ENCODE results near the gene NAP1L2. TPM values are rescaled to one million over a fixed set of nuclear protein-coding genes. Genes with fewer than 3 reads are reported as not detected.

The NAP1L2 gene, protein sequence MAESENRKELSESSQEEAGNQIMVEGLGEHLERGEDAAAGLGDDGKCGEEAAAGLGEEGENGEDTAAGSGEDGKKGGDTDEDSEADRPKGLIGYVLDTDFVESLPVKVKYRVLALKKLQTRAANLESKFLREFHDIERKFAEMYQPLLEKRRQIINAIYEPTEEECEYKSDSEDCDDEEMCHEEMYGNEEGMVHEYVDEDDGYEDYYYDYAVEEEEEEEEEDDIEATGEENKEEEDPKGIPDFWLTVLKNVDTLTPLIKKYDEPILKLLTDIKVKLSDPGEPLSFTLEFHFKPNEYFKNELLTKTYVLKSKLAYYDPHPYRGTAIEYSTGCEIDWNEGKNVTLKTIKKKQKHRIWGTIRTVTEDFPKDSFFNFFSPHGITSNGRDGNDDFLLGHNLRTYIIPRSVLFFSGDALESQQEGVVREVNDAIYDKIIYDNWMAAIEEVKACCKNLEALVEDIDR
- 10 to 100 TPM in 2 of 4 donors, 1 to 10 TPM in 2; 5.6 to 13.9 (median 9.9) TPM for total RNA-seq

DNA sequence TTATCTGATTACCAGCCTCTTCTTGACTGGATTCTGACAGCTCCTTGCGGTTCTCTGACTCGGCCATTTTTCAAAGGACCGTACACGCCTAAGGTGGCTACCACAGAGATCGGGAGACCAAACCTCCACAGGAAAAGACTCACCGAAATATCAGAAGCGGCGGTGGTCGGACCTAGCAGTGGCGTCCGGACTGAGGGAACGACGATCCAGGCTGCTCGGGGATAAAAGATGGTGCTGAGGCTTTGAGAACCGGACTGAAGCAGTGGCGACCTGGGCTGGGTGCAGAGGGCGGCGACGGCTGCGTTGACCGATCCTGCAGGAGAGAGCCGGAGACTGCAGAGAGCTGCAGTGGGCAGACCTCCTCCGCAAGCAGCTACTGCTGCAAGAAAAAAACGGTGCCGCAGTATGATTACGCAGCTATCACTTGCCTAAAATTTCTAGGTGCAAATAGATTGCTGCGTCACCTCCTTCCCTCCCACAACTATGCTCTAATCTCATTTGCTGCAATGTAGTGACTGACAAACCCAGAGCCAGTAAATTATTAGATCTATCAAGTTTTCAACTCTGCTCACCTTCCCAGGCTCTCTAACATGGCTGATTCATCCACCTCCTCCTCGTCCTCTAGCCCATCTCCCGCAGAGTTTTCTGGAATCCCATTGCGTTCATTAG is at the start of gene NAP1L2:
TSS of gene NAP1L2 (minus strand) at position 426 of the 669 bp plus-strand sequence. CDS start at position 67, 359 bp downstream.
- no peaks in the 10 kb centered on the region for H3K27me3 ChIP-seq
- H3K4me3 ChIP-seq (replicated peaks in 1 of 3), result peak within 1 kb of the TSS in 2 of 3 donors; percentile 45 to 69
- DNase-seq, result peak; percentile 57 to 62
- no peaks in the 10 kb centered on the region for H3K36me3 ChIP-seq
- H3K9me3 ChIP-seq, result no peaks in the 10 kb centered on the region
- intact Hi-C loops (cut with DNase I), result no loop called here
- no peak for TF ChIP-seq CTCF (IDR thresholded peaks at IDR 0.05)
- peak in 1 of 2 donors; percentile 81 for TF ChIP-seq POLR2A (IDR thresholded peaks at IDR 0.05)
- H3K4me1 ChIP-seq, result no peaks in the 10 kb centered on the region
- H3K27ac ChIP-seq, result peak within 1 kb of the TSS; percentile 58 to 79 (median 78)
- 1% methylated on average over 6 to 18 of the region's 30 CpGs for WGBS, 2 donors

- Histone ChIP-seq H3K4me3 (replicated peaks in 1 of 3) (no peak overlapping the region), H3K36me3 (no peaks in the 10 kb centered on the region), H3K4me1 (no peaks in the 10 kb centered on the region), H3K27ac (no peak overlapping the region), H3K9me3 (no peaks in the 10 kb centered on the region), H3K27me3 (no peaks in the 10 kb centered on the region)
- intact Hi-C loops (cut with DNase I), result no loop called here
- TF ChIP-seq CTCF (IDR thresholded peaks at IDR 0.05) (peak in 3 of 6 experiments; percentile 15 to 30 (median 29)), POLR2A (IDR thresholded peaks at IDR 0.05) (no peak)
- DNase-seq, result no peak
- WGBS, 2 donors, result 21 to 28% methylated on average over 2 of the region's 2 CpGs
These were observed 48.3 kb upstream of the NAP1L2 start for GRCh38 chrX:73262991-73263390.

GRCh38 chrX:73239242-73239641 is 24.6 kb upstream of the NAP1L2 start:
- WGBS, 2 donors, result 49 to 59% methylated on average over 2 to 5 of the region's 5 CpGs
- H3K36me3 ChIP-seq, result no peaks in the 10 kb centered on the region
- H3K27ac ChIP-seq, result no peak overlapping the region
- no peak for TF ChIP-seq POLR2A (IDR thresholded peaks at IDR 0.05)
- no peak for TF ChIP-seq CTCF (IDR thresholded peaks at IDR 0.05)
- no peak for DNase-seq
- no peaks in the 10 kb centered on the region for H3K27me3 ChIP-seq
- no peak overlapping the region for H3K4me3 ChIP-seq (replicated peaks in 1 of 3)
- peaks cover 0 to 5% of the 10 kb centered on the region in 2 donors for H3K4me1 ChIP-seq
- intact Hi-C loops (cut with DNase I), result no loop called here
- H3K9me3 ChIP-seq, result no peaks in the 10 kb centered on the region

GRCh38 chrX:73217621-73218020 is 3.0 kb upstream of the NAP1L2 start:
- DNase-seq, result no peak
- intact Hi-C loops (cut with DNase I), result no loop called here
- no peak overlapping the region for H3K27ac ChIP-seq
- peaks cover 2% of the 10 kb centered on the region for H3K9me3 ChIP-seq
- H3K27me3 ChIP-seq, result no peaks in the 10 kb centered on the region
- WGBS, 2 donors, result 70 to 84% methylated on average over 3 of the region's 3 CpGs
- no peaks in the 10 kb centered on the region for H3K4me1 ChIP-seq
- H3K4me3 ChIP-seq (replicated peaks in 1 of 3), result no peak overlapping the region
- H3K36me3 ChIP-seq, result no peaks in the 10 kb centered on the region
- TF ChIP-seq POLR2A (IDR thresholded peaks at IDR 0.05) (no peak), CTCF (IDR thresholded peaks at IDR 0.05) (no peak)
